GM19455 (cell line): Measurements from ENCODE around the gene PYGM.
"Not testable (repeated sequence)": the region's sequence is repeated elsewhere in the genome, so short reads cannot be mapped to it uniquely, and the experiment has no call there.

ENCODE experiments used
- ATAC-seq: cut with Tn5 transposase; IDR thresholded peaks from one replicate; pipeline ENCODE4 v1.9.1; 2021; ENCODE audit not compliant: unreplicated experiment

The PYGM gene

GRCh38 chr11:64718780-64719124, 41.0 kb downstream of the PYGM start:
- no peak for ATAC-seq

- ATAC-seq, result no peak
Observed at GRCh38 chr11:64718084-64718779, 41.5 kb downstream of the PYGM start.

DNA sequence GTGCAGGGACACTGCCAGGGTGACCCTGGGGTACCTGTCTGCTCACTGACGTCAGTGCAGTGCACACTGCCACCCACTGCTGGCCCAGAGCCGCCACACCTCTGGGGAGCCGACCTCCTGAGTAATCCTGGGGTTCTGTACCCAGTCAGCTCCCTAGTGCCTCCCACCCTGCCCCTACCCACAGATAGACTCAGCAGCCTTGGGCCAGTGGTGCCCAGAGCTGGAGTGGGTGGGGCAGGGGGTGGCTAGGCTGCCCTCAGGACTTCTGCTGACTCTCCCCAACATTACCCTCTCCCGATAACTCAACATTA, 42.6 kb downstream of the PYGM start:
- no peak for ATAC-seq

DNA sequence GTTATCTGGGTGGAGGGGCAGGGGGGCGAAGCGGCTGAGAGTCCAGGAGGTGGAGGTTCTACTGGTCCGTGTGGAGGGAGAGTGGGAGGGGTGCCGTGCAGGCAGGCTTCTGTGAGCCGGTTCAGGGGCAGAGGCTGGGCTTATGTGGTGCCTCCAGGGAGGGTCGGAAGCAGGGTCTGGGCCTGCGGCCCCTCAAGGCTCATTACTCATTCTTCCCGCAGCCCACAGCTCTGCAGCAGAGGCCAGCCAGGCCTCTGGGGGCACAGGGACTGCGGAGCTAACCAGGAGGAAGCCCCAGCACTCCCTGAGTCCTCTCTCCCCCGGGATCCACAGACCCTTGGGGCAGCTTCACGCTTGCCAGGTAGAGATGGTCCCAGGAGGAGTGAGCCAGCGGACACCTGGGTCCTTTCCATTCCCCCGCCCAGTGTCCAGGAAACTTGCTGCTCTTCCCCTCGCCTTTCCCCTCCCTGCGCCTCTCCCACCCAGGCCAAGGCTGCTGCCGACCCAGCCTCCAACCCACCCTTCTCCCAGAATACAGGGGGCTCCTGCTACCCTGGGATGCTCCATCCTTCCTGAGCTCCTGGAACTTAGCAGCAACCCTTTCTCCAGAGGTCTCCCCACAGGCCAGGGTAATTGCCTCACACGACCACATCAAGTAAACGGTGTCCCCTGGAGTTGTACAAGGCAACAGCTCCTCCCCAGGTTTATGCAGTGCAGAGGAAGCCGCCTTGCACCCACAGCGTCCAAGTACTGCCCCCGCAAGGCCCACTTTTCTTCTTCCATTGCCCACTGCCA, 43.1 kb downstream of the PYGM start:
- no peak for ATAC-seq

- no peak for ATAC-seq
Observed at GRCh38 chr11:64715756-64716472, 43.9 kb downstream of the PYGM start.

DNA sequence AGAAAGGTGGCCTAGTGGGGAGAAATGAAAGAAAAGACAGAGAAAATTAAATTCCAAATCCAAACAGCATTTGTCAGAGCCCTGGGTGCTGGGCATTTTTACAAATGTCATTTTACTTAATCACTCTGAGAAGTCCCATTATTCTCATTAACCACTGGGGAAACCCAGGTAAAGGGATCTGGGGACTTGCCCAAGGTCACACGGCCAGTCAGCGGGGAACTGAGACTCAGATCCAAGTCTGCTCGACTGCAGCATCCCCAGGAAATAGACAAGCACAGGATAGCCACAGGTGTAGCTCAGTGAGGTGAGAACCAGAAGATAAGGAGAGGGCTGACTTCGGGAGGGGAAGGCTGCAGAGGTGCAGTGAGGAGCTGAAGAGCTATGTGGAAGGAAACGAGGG, 44.7 kb downstream of the PYGM start:
- no peak for ATAC-seq

GRCh38 chr11:64714666-64715065, 45.1 kb downstream of the PYGM start:
- ATAC-seq, result no peak

DNA sequence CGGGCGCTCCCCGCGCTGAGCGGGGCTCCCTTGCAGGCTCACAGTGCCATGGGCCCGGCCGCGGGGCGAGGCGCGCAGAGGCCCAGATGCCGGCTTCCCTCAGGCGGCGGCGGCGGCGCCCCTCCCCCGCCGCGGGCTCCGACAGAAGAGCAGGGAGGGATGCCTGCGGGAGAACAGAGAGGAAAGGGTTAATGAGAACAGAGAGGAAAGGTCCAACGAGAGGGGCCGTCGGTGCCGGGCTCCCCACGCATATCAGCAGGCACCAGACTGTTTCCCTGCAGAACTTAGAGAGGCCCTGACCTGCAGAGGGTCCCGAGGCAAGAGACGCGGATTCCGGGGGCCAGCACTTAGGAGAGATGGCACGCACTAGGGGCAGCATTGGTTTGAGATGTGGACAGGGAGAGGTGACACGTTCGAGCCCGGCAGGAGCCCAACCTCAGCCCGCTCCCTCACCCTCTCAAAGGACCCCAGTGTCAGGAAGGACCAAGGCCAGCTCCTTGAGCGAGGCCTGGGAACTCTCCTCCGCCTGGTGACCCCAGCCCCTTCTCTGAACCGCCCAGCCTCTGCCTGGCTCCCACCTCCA, 45.9 kb downstream of the PYGM start:
- ATAC-seq, result no peak

- no peak for ATAC-seq
Observed at GRCh38 chr11:64713016-64713707, 46.6 kb downstream of the PYGM start.

- ATAC-seq, result no peak
Observed at GRCh38 chr11:64712430-64713015, 47.3 kb downstream of the PYGM start.

DNA sequence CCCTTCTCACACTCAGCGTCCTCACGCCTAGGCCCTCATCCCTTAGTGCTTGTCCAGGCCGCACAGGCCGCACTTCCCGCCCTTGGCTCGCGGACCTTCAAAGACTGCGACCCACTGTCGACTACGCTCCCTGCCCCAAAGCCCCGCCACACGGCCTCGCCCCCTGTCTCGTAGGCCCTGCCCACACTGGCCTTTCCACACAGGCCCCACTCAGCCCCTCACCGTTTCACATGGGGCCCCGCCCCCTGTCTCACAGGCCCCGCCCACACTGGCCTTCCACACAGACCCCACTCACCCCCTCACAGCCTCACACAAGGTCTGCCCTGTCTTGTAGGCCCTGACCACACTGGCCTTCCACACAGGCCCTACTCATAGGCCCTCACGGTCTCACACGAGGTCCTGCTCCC, 47.8 kb downstream of the PYGM start:
- ATAC-seq, result no peak

GRCh38 chr11:64711138-64711955, 48.4 kb downstream of the PYGM start:
- no peak for ATAC-seq

DNA sequence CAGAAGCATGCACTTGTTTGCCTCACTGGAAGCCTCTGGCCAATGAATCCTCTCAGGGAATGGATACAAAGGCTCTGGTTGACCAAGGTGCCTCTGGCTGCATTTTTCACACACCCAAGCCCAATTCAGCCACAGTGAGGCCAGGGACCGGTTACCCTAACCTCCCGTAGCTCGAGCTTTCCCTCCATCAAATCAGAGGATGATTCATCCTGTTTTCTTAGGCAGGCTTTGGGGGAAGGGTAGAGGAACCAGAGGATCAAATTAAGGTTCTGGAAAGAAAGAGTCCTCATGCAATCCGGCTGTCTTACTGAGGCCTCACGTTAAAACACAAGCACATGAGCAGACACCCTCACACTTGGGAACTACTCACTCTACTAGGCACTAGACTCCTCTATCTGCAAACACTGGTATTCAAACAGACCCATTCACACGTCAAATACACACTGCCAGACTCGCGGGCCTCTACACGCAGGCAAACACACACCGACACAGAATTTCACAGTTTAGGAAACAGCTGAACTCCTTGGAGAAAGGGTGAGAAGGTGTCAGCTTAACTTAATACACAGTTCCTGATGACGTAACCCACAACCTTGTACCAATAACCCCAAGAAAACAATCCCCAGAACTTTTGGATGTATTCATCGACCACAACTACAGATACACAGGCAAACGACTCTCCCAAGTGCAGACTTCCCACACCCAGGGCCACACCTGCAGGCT, 49.2 kb downstream of the PYGM start:
- ATAC-seq, result no peak

- ATAC-seq, result no peak
Observed at GRCh38 chr11:64705501-64705900, 54.3 kb downstream of the PYGM start.

GRCh38 chr11:64703048-64703447, 56.7 kb downstream of the PYGM start:
- ATAC-seq, result no peak

GRCh38 chr11:64701956-64702355, 57.8 kb downstream of the PYGM start:
- not testable (repeated sequence) for ATAC-seq

DNA sequence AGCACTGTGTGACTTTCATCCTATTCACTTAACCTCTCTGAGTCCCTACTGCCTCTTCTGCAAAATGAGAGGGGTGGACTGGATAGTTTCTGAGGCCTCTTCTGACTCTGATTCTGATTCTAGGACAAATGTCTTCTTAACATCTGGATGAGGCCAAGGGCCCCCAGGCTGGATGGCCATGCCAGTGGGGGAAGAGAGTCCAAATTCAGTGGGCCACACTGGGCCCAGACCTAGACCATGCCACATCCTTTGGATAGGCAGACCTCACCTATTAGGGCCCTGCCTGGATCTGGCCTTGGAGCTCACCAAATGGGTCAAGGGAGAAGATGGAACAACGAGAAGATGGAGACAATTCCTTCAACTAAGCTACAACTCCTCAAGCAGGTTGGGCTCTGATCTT, 61.3 kb downstream of the PYGM start:
- no peak for ATAC-seq

DNA sequence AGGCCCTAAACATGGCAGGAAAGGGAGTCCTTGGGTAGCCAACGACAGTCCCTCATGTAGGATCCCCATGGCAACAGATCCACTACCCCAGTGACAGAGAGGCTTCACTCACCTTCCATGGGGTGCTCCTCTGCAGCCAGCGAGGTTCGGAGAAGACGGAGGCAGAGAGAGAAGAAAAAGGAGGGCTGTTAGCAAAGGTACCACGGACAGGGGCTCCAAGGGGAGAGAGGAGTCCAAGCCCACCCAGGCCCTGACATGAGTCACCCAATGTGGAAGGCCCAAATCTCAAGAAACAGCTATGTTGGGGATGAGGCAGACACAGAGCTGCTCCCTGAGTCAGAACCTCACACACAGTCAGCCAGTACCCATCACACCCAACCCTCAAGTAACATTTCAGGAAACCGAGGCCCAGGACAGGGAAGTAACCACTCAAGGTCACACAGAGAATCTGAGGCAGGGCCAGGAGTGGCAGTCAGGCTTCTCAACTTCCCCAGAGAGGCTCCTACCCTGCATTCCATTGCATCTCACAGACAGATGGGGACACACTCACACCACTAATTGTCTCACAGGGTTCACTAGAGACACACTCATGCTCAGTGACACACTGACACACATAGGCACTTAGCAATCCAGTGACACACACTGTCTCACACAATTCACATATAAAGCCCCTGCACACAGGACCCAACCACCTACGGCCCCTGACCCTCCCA, 62.0 kb downstream of the PYGM start:
- ATAC-seq, result no peak
